ENCODE measurements around the gene TTC23.

- TF ChIP-seq POLR2A (IDR thresholded peaks at IDR 0.05; ENCODE audit: low read length) (no peak), GATA1 (IDR thresholded peaks at IDR 0.05; ENCODE audit: low read depth, low read length) (no peak)
Observed at GRCh38 chr15:99143242-99143641, 106.1 kb downstream of the TTC23 start.

Data from erythroblast (primary cell).